ENCODE data around the gene DRD1.
"Not testable (repeated sequence)": the region's sequence is repeated elsewhere in the genome, so short reads cannot be mapped to it uniquely, and the experiment has no call there.

Gene DRD1

GRCh38 chr5:175448276-175448675, 4.3 kb upstream of the DRD1 start:
- no peak for TF ChIP-seq CTCF (conservative IDR thresholded peaks at IDR 0.05; ENCODE audit: low read depth, low read length)
- no peaks in the 10 kb centered on the region for H4K20me1 ChIP-seq (ENCODE audit: insufficient read depth)
- H3K27ac ChIP-seq = no peak overlapping the region
- H2AFZ ChIP-seq (ENCODE audit: low read depth) = no peak overlapping the region
- H3K36me3 ChIP-seq (ENCODE audit: insufficient read depth) = no peaks in the 10 kb centered on the region
- H3K4me3 ChIP-seq (IDR thresholded peaks at IDR 0.05; ENCODE audit: insufficient read depth, low read depth, low read length) = no peak overlapping the region
- no peaks in the 10 kb centered on the region for H3K4me1 ChIP-seq (ENCODE audit: low read depth, poor library complexity, severe bottlenecking)
- no peaks in the 10 kb centered on the region for H3K27me3 ChIP-seq (ENCODE audit: insufficient read depth, low read depth)
- H3K79me2 ChIP-seq (ENCODE audit: insufficient read depth, low read depth) = no peaks in the 10 kb centered on the region
- no peak overlapping the region for H3K9ac ChIP-seq
- no peak overlapping the region for H3K4me2 ChIP-seq

GRCh38 chr5:175447571-175447970, 3.6 kb upstream of the DRD1 start:
- Histone ChIP-seq H3K9ac (no peak overlapping the region), H4K20me1 (ENCODE audit: insufficient read depth) (no peaks in the 10 kb centered on the region), H3K27ac (no peak overlapping the region), H2AFZ (ENCODE audit: low read depth) (no peak overlapping the region), H3K36me3 (ENCODE audit: insufficient read depth) (no peaks in the 10 kb centered on the region), H3K4me2 (no peak overlapping the region), H3K4me1 (ENCODE audit: low read depth, poor library complexity, severe bottlenecking) (no peaks in the 10 kb centered on the region), H3K79me2 (ENCODE audit: insufficient read depth, low read depth) (no peaks in the 10 kb centered on the region), H3K4me3 (IDR thresholded peaks at IDR 0.05; ENCODE audit: insufficient read depth, low read depth, low read length) (no peak overlapping the region), H3K27me3 (ENCODE audit: insufficient read depth, low read depth) (no peaks in the 10 kb centered on the region)
- TF ChIP-seq CTCF (conservative IDR thresholded peaks at IDR 0.05; ENCODE audit: low read depth, low read length) = no peak

- not testable (repeated sequence) for H3K4me2 ChIP-seq; H3K36me3 ChIP-seq (ENCODE audit: insufficient read depth); H3K4me1 ChIP-seq (ENCODE audit: low read depth, poor library complexity, severe bottlenecking); H3K4me3 ChIP-seq (IDR thresholded peaks at IDR 0.05; ENCODE audit: insufficient read depth, low read depth, low read length); H2AFZ ChIP-seq (ENCODE audit: low read depth); H3K27me3 ChIP-seq (ENCODE audit: insufficient read depth, low read depth); H3K27ac ChIP-seq; H4K20me1 ChIP-seq (ENCODE audit: insufficient read depth); H3K79me2 ChIP-seq (ENCODE audit: insufficient read depth, low read depth); H3K9ac ChIP-seq
Measured at GRCh38 chr5:175446378-175446777, 2.4 kb upstream of the DRD1 start.

- no peak for TF ChIP-seq CTCF (conservative IDR thresholded peaks at IDR 0.05; ENCODE audit: low read depth, low read length)
- no peak overlapping the region for H3K4me2 ChIP-seq
- H3K36me3 ChIP-seq (ENCODE audit: insufficient read depth) = no peaks in the 10 kb centered on the region
- no peaks in the 10 kb centered on the region for H4K20me1 ChIP-seq (ENCODE audit: insufficient read depth)
- no peak overlapping the region for H3K4me3 ChIP-seq (IDR thresholded peaks at IDR 0.05; ENCODE audit: insufficient read depth, low read depth, low read length)
- peak overlapping the region; percentile 6; the same call in 1 of the 2 replicates for H2AFZ ChIP-seq (ENCODE audit: low read depth)
- H3K27ac ChIP-seq = no peak overlapping the region
- no peaks in the 10 kb centered on the region for H3K27me3 ChIP-seq (ENCODE audit: insufficient read depth, low read depth)
- no peaks in the 10 kb centered on the region for H3K4me1 ChIP-seq (ENCODE audit: low read depth, poor library complexity, severe bottlenecking)
- H3K9ac ChIP-seq = no peak overlapping the region
- no peaks in the 10 kb centered on the region for H3K79me2 ChIP-seq (ENCODE audit: insufficient read depth, low read depth)
Measured at GRCh38 chr5:175444905-175445456, 999 bp upstream of the DRD1 start.

GRCh38 chr5:175443514-175444059, 395 bp downstream of the DRD1 start:
- no peak overlapping the region for H3K4me2 ChIP-seq
- H3K4me1 ChIP-seq (ENCODE audit: low read depth, poor library complexity, severe bottlenecking) = no peaks in the 10 kb centered on the region
- no peak overlapping the region for H3K4me3 ChIP-seq (IDR thresholded peaks at IDR 0.05; ENCODE audit: insufficient read depth, low read depth, low read length)
- H3K36me3 ChIP-seq (ENCODE audit: insufficient read depth) = no peaks in the 10 kb centered on the region
- no peak overlapping the region for H3K27ac ChIP-seq
- no peaks in the 10 kb centered on the region for H3K27me3 ChIP-seq (ENCODE audit: insufficient read depth, low read depth)
- no peak overlapping the region for H3K9ac ChIP-seq
- no peak for TF ChIP-seq CTCF (conservative IDR thresholded peaks at IDR 0.05; ENCODE audit: low read depth, low read length)
- H2AFZ ChIP-seq (ENCODE audit: low read depth) = no peak overlapping the region
- H4K20me1 ChIP-seq (ENCODE audit: insufficient read depth) = no peaks in the 10 kb centered on the region
- H3K79me2 ChIP-seq (ENCODE audit: insufficient read depth, low read depth) = no peaks in the 10 kb centered on the region

All from KMS-11 (cell line).